K562 (cell line): Measurements from ENCODE around the gene RNF19B. TPM values are rescaled to one million over a fixed set of nuclear protein-coding genes. Genes with fewer than 3 reads are reported as not detected.

Experiments
- ATAC-seq: fragments of 200-7000 bp; cut with Tn5 transposase; 3 replicates; pipeline ENCODE4 v1.9.1; 2020; ENCODE audit warnings: moderate library complexity
- BruUV-seq: library from RNA; stranded (reverse); fragments of 400-500 nt; replicated peaks from 2 replicates; lab custom pipeline; 2021; lab: Mats Ljungman, UMichigan
- CTCF ChIA-PET: fragments of 300-600 bp; formaldehyde crosslinking; extraction: SDS; loops from one replicate; lab custom pipeline; 2021; ENCODE audit warnings: low intra/inter-chr PET ratio; lab: Yijun Ruan, JAX
- POLR2A ChIA-PET: fragments of 300-600, 350-650 bp; sonication (Branson Sonifier 250); formaldehyde crosslinking; extraction: SDS; loops from one replicate; lab custom pipeline; 2021; ENCODE audit warnings: antibody characterized with exemption, inconsistent platforms; lab: Yijun Ruan, JAX
- DNase-seq, 4 experiments: peaks; one replicate each; pipeline versions ENCODE4 v3.0.0 to v3.0.0-alpha.2; 2011 to 2018; ENCODE audit warnings: low spot score in 3 of 4, mixed read lengths in 3 of 4; ENCODE audit errors: extremely low read depth in 1 of 4
- FAIRE-seq: peaks from 2 replicates; lab custom pipeline; 2011; peaks lifted over from hg19 to GRCh38; lab: Jason Lieb, UNC
- H2AFZ ChIP-seq: 2 replicates; pipeline ENCODE4 v1.6.0; 2011; ENCODE audit warnings: low read depth, low read length, control low read depth, inconsistent platforms
- H3K27ac ChIP-seq: fragments of 200-600 bp; 3 replicates; pipeline ENCODE4 v1.8.0; 2011; ENCODE audit warnings: low read depth, mild to moderate bottlenecking, control low read depth, inconsistent platforms, low read length, moderate library complexity, mixed read lengths; ENCODE audit errors: extremely low read depth
- H3K27me3 ChIP-seq, 2 experiments: fragments of 300-600 bp in 1 of 2; 2 replicates in 1 of 2; 3 replicates in 1 of 2; pipeline versions ENCODE4 v1.6.0 to v1.8.0; 2011; ENCODE audit warnings: inconsistent platforms in 2 of 2, low read length in 2 of 2, mild to moderate bottlenecking in 1 of 2, mixed read lengths in 1 of 2, moderate library complexity in 1 of 2; ENCODE audit not compliant: control insufficient read depth in 2 of 2, insufficient read depth in 2 of 2
- H3K36me3 ChIP-seq: fragments of 300-600 bp; 3 replicates; pipeline ENCODE4 v1.8.0; 2011; ENCODE audit warnings: mild to moderate bottlenecking, low read length, inconsistent platforms; ENCODE audit not compliant: control insufficient read depth, insufficient read depth
- H3K4me1 ChIP-seq, 2 experiments: fragments of 200-600 bp in 1 of 2; replicated peaks in 1 of 2; 2 replicates in 1 of 2; 3 replicates in 1 of 2; pipeline versions ENCODE4 v1.5.1 to v1.8.0; 2011; ENCODE audit warnings: inconsistent platforms in 2 of 2, low read length in 2 of 2, mild to moderate bottlenecking in 1 of 2, mixed read lengths in 1 of 2, moderate library complexity in 1 of 2; ENCODE audit not compliant: control insufficient read depth in 2 of 2, insufficient read depth in 2 of 2
- H3K4me2 ChIP-seq: 2 replicates; pipeline ENCODE4 v1.6.1; 2011; ENCODE audit warnings: low read length, control low read depth, inconsistent platforms, mixed read lengths; ENCODE audit not compliant: insufficient read depth
- H3K4me3 ChIP-seq: fragments of 200-600 bp; sonication (generic), shearing (Covaris generic); 2 replicates; pipeline ENCODE4 v1.5.1; 2016; ENCODE audit warnings: control low read depth, inconsistent platforms
- H3K79me2 ChIP-seq: fragments of 200-600 bp; 3 replicates; pipeline ENCODE4 v1.8.0; 2011; ENCODE audit warnings: low read length, inconsistent platforms; ENCODE audit not compliant: control insufficient read depth, insufficient read depth
- H3K9ac ChIP-seq, 2 experiments: 2 replicates each; pipeline versions ENCODE4 v1.6.0 to v1.6.1; 2011; ENCODE audit warnings: low read depth in 2 of 2, low read length in 2 of 2, control low read depth in 1 of 2, inconsistent platforms in 1 of 2, mild to moderate bottlenecking in 1 of 2, mixed read lengths in 1 of 2; ENCODE audit not compliant: insufficient read depth in 1 of 2
- H3K9me1 ChIP-seq: one replicate; pipeline ENCODE4 v1.6.0; 2011; ENCODE audit warnings: inconsistent platforms, mild to moderate bottlenecking, low read length, moderate library complexity; ENCODE audit not compliant: control insufficient read depth, insufficient read depth
- H3K9me3 ChIP-seq: replicated peaks from 2 replicates; pipeline ENCODE4 v1.5.1; 2011; ENCODE audit warnings: low read depth, low read length, inconsistent platforms; ENCODE audit not compliant: control insufficient read depth, insufficient read depth
- H4K20me1 ChIP-seq: replicated peaks from 2 replicates; pipeline ENCODE4 v1.6.1; 2011; ENCODE audit warnings: low read length, inconsistent platforms, mixed read lengths; ENCODE audit not compliant: control insufficient read depth, insufficient read depth
- CBX1 ChIP-seq: sonication (generic); IDR thresholded peaks from 2 replicates; pipeline ENCODE4 v1.6.1; 2016; ENCODE audit warnings: antibody characterized with exemption, low read depth, mild to moderate bottlenecking
- HNRNPUL1 ChIP-seq: fragments of 200-400 bp; formaldehyde crosslinking; IDR thresholded peaks from 2 replicates; pipeline ENCODE4 v1.6.1; 2017; ENCODE audit warnings: low read length
- L3MBTL2 ChIP-seq: fragments of 450-650 bp; IDR thresholded peaks from 2 replicates; pipeline ENCODE4 v1.6.1; 2016; ENCODE audit warnings: mild to moderate bottlenecking, moderate library complexity
- MEIS2 ChIP-seq: fragments of 450-650 bp; IDR thresholded peaks from 2 replicates; pipeline ENCODE4 v1.6.1; 2014; ENCODE audit warnings: mild to moderate bottlenecking; ENCODE audit not compliant: partially characterized antibody
- NFE2 ChIP-seq: IDR thresholded peaks from 2 replicates; pipeline ENCODE4 v1.6.1; 2014; ENCODE audit warnings: antibody characterized with exemption, low read depth
- OTX1 ChIP-seq: fragments of 450-650 bp; formaldehyde crosslinking; IDR thresholded peaks from 2 replicates; pipeline ENCODE4 v1.4.0; 2022; ENCODE audit warnings: mild to moderate bottlenecking
- SIRT6 ChIP-seq: IDR thresholded peaks from one replicate; pipeline ENCODE4 v1.6.1; 2012; ENCODE audit warnings: low read depth, mild to moderate bottlenecking, control low read depth, inconsistent platforms, low read length, moderate library complexity
- SMAD3 ChIP-seq: fragments of 450-650 bp; formaldehyde crosslinking; conservative IDR thresholded peaks from 2 replicates; pipeline ENCODE4 v1.4.0; 2020; ENCODE audit warnings: mild to moderate bottlenecking
- ZFP30 ChIP-seq: fragments of 250-450 bp; sonication (Bioruptor Pico); IDR thresholded peaks from 2 replicates; pipeline ENCODE4 v1.8.0; 2022; ENCODE audit warnings: moderate library complexity, mild to moderate bottlenecking, inconsistent platforms, borderline replicate concordance
- WGBS: fragments of 100-300 bp; shearing (Covaris generic); methylation state at CpG from one replicate; pipeline ENCODE4 v1.1.6; 2016; ENCODE audit warnings: low coverage, mixed read lengths; ENCODE audit not compliant: insufficient coverage; ENCODE audit errors: missing lambda C conversion rate; 5-methylcytosine and 5-hydroxymethylcytosine counted together
- in situ Hi-C: fragments of 300-500 bp; cut with MboI; formaldehyde crosslinking; loops from 4 replicates; pipeline ENCODE4 v1.15.0; 2018; ENCODE audit warnings: inconsistent platforms, mixed read lengths
- intact Hi-C: fragments of 100-400 bp; cut with micrococcal nuclease; formaldehyde crosslinking; loops from 2 replicates; pipeline ENCODE4 v1.14.2; 2022
- polyA plus RNA-seq, 8 experiments: library from polyadenylated mRNA; depleted of rRNA in 4 of 8; stranded (reverse) in 5 of 8; unstranded in 3 of 8; fragments of >200 nt; fragmentation: Nextera tagmentation in 2 of 8; fragmentation: Illumina TruSeq in 1 of 8; extraction: Ambion mirVana in 2 of 8; extraction: Trizol in 1 of 8; gene quantifications; 2 replicates each; pipeline versions ENCODE4 v1.2.1 to v1.2.3, GENCODE V29; 2011 to 2014; ENCODE audit warnings: inconsistent platforms in 1 of 8, missing spikeins in 1 of 8
- total RNA-seq, 7 experiments: library from RNA; depleted of rRNA in 6 of 7; stranded (reverse); fragments of >200 nt in 6 of 7; fragmentation: Illumina TruSeq in 2 of 7; extraction: Trizol in 2 of 7; gene quantifications; 2 replicates each; pipeline versions ENCODE4 v1.2.1 to v1.2.3, GENCODE V29; 2011 to 2021; ENCODE audit warnings: low replicate concordance in 1 of 7
- TF ChIP-seq, protein P1 (sequence below): fragments of 450-650 bp; IDR thresholded peaks from 2 replicates; pipeline ENCODE4 v1.6.1; 2016
- TF ChIP-seq, protein P2 (sequence below): sonication (generic); formaldehyde crosslinking; IDR thresholded peaks from 2 replicates; pipeline ENCODE4 v1.8.1; 2022; ENCODE audit warnings: missing genetic modification reagents

RNF19B gene
- total and polyA plus RNA-seq, 9 of the 15 experiments (the other 6 are each of a cell fraction or from before 2014, with no cell fraction given) = 2.6 to 14.9 (median 10.1) TPM

DNA sequence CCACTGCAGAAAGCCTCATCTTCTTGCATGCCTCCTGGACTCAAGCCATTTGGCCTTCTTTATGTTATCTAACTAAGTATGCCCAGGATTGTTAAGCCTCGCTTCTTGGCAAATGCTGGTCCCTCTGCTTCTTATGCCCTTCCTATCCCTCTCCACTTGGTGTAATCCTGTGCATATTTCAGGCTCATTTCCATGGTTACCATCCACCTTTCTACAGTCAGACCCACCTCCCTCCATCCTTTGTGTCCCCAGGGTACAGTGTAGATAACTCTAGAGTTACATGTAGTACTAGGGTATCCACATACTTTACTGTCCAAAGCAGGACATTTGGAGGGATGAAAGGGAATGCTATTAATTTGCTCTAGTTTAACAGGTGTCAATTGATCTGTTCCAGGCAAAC lies 6.5 kb upstream of the RNF19B start:
- Histone ChIP-seq H3K4me1 (peaks cover 10% of the 10 kb centered on the region in 2 experiments), H4K20me1 (no peaks in the 10 kb centered on the region), H3K4me2 (no peak overlapping the region), H3K9me1 (no peaks in the 10 kb centered on the region), H3K4me3 (no peak overlapping the region), H3K79me2 (no peaks in the 10 kb centered on the region), H3K27me3 (peaks cover 12 to 18% of the 10 kb centered on the region in 2 experiments; a peak in 4 of 5 replicates), H3K9me3 (no peaks in the 10 kb centered on the region; the same call in 1 of the 2 replicates), H3K27ac (no peak overlapping the region), H3K36me3 (no peaks in the 10 kb centered on the region), H3K9ac (no peak overlapping the region), H2AFZ (no peak overlapping the region)
- ATAC-seq (no peak), DNase-seq (no peak), FAIRE-seq (no peak)
- intact Hi-C loops (no loop called here), in situ Hi-C loops (no loop called here)
- no TSS peak for BruUV-seq
- 27% methylated on average over 1 of the region's 1 CpG for WGBS
- ChIA-PET CTCF (no interaction called here), POLR2A (interaction anchor here (0.6 to 1.6 kb wide), 6 partner anchors 10 to 457 kb away, joined by 3 to 11 read pairs (median 3); no protein-coding TSS in a partner anchor)
- TF ChIP-seq CBX1 = no peak
- TF ChIP-seq L3MBTL2 = no peak

DNA sequence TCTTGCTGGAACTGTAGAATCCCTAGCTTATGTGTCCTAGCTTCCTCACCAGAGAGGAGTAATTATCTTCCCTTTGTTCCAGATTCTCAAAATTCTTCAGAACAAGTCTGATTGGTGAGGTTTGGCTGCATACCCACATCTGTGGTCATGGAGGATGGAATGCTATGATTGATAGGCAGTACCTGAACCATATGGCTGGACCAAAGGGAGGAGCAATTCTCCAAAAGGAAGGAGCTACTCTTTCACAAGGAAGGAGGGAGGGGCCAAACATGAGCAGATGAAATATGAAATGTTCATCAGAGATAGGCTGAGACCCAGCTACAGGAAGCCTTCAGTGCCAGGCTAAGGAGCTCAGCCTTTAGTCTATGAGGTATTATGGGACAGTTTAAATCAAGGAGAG lies 5.0 kb upstream of the RNF19B start:
- intact Hi-C loops = no loop called here

More for the DNA sequence above, 5.0 kb upstream of the RNF19B start:
- Histone ChIP-seq H3K4me1 (peaks cover 19 to 20% of the 10 kb centered on the region in 2 experiments), H3K9ac (no peak overlapping the region), H3K9me3 (no peaks in the 10 kb centered on the region), H3K27ac (no peak overlapping the region), H4K20me1 (no peaks in the 10 kb centered on the region), H3K27me3 (peaks cover 12 to 15% of the 10 kb centered on the region in 2 experiments; a peak in 4 of 5 replicates), H3K79me2 (no peaks in the 10 kb centered on the region), H3K4me3 (no peak overlapping the region), H2AFZ (no peak overlapping the region), H3K9me1 (no peaks in the 10 kb centered on the region), H3K36me3 (no peaks in the 10 kb centered on the region), H3K4me2 (no peak overlapping the region)
- no peak for DNase-seq
- in situ Hi-C loops = no loop called here
- no peak for ATAC-seq
- ChIA-PET CTCF (no interaction called here), POLR2A (interaction anchor here (0.5 to 1.2 kb wide), 4 partner anchors 11 to 956 kb away, joined by 3 to 4 read pairs (median 3); partner anchors contain the start of gene KHDRBS1)
- TF ChIP-seq MEIS2 = peak; percentile 23
- no peak for TF ChIP-seq HNRNPUL1
- TF ChIP-seq, protein P1, sequence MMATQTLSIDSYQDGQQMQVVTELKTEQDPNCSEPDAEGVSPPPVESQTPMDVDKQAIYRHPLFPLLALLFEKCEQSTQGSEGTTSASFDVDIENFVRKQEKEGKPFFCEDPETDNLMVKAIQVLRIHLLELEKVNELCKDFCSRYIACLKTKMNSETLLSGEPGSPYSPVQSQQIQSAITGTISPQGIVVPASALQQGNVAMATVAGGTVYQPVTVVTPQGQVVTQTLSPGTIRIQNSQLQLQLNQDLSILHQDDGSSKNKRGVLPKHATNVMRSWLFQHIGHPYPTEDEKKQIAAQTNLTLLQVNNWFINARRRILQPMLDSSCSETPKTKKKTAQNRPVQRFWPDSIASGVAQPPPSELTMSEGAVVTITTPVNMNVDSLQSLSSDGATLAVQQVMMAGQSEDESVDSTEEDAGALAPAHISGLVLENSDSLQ = peak; percentile 55
- TF ChIP-seq SMAD3 (CRISPR knock-in tag) = no peak
- TF ChIP-seq ZFP30 (CRISPR knock-in tag) = no peak
- TF ChIP-seq, protein P2, sequence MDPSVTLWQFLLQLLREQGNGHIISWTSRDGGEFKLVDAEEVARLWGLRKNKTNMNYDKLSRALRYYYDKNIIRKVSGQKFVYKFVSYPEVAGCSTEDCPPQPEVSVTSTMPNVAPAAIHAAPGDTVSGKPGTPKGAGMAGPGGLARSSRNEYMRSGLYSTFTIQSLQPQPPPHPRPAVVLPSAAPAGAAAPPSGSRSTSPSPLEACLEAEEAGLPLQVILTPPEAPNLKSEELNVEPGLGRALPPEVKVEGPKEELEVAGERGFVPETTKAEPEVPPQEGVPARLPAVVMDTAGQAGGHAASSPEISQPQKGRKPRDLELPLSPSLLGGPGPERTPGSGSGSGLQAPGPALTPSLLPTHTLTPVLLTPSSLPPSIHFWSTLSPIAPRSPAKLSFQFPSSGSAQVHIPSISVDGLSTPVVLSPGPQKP = no peak
- no peak for TF ChIP-seq NFE2
- TF ChIP-seq OTX1 (CRISPR knock-in tag) = no peak
- no peak for TF ChIP-seq SIRT6
- BruUV-seq = no TSS peak
- FAIRE-seq = no peak
